Panc1 (cell line): Measurements from ENCODE around the gene ZP4. TPM values are rescaled to one million over a fixed set of nuclear protein-coding genes. Genes with fewer than 3 reads are reported as not detected.

ENCODE experiments used
- ATAC-seq: fragments of 200-7000 bp; cut with Tn5 transposase; 2 replicates; pipeline ENCODE4 v1.9.1; 2020; ENCODE audit warnings: mild to moderate bottlenecking, moderate library complexity
- BruUV-seq: library from RNA; stranded (reverse); fragments of 400-500 nt; replicated peaks from 2 replicates; lab custom pipeline; 2021; lab: Mats Ljungman, UMichigan
- CTCF ChIA-PET: fragments of 300-600 bp; sonication (Branson Sonifier 250); formaldehyde crosslinking; loops from one replicate; lab custom pipeline; 2022; ENCODE audit warnings: antibody characterized with exemption; lab: Charles Lee
- POLR2A ChIA-PET: fragments of 300-600 bp; sonication (Branson Sonifier 250); formaldehyde crosslinking; loops from one replicate; lab custom pipeline; 2022; ENCODE audit warnings: antibody characterized with exemption; lab: Charles Lee
- DNase-seq: peaks from one replicate; pipeline ENCODE4 v3.0.0-alpha.2; 2010; ENCODE audit warnings: low read depth, low spot score
- H3K27ac ChIP-seq: 2 replicates; pipeline ENCODE4 v1.5.1; 2011; ENCODE audit warnings: mild to moderate bottlenecking, low read length, inconsistent platforms
- H3K27me3 ChIP-seq: fragments of 200-500 bp; sonication (Bioruptor generic); 2 replicates; pipeline ENCODE4 v1.6.0; 2014; ENCODE audit warnings: low read length, inconsistent platforms; ENCODE audit not compliant: control insufficient read depth, insufficient read depth
- H3K36me3 ChIP-seq: fragments of 200-500 bp; sonication (Bioruptor generic); 2 replicates; pipeline ENCODE4 v1.5.1; 2014; ENCODE audit warnings: inconsistent platforms, mild to moderate bottlenecking, low read length, moderate library complexity; ENCODE audit not compliant: control insufficient read depth, insufficient read depth
- H3K4me1 ChIP-seq: 2 replicates; pipeline ENCODE4 v1.5.1; 2011; ENCODE audit warnings: inconsistent platforms, mild to moderate bottlenecking, low read length, moderate library complexity; ENCODE audit not compliant: control insufficient read depth, insufficient read depth
- H3K4me3 ChIP-seq, 2 experiments: 2 replicates each; pipeline ENCODE4 v1.5.1; 2011 to 2012; ENCODE audit warnings: low read depth in 2 of 2, low read length in 2 of 2, mild to moderate bottlenecking in 2 of 2, inconsistent platforms in 1 of 2, moderate library complexity in 1 of 2
- H3K9me3 ChIP-seq: fragments of 200-500 bp; sonication (Bioruptor generic); 2 replicates; pipeline ENCODE4 v1.5.1; 2014; ENCODE audit warnings: low read depth, mild to moderate bottlenecking, inconsistent platforms, low read length, moderate library complexity; ENCODE audit not compliant: control insufficient read depth, insufficient read depth
- CTCF ChIP-seq: fragments of 450-650 bp; IDR thresholded peaks from 2 replicates; pipeline ENCODE4 v1.5.1; 2017; ENCODE audit warnings: mild to moderate bottlenecking
- POLR2AphosphoS5 ChIP-seq: IDR thresholded peaks from 2 replicates; pipeline ENCODE4 v1.6.1; 2012; ENCODE audit warnings: mild to moderate bottlenecking, low read depth, low read length, moderate library complexity
- REST ChIP-seq, 2 experiments: IDR thresholded peaks; 2 replicates each; pipeline ENCODE4 v1.6.1; 2011 to 2012; ENCODE audit warnings: low read depth in 2 of 2, control low read depth in 1 of 2, low read length in 1 of 2, mild to moderate bottlenecking in 1 of 2, moderate library complexity in 1 of 2; ENCODE audit not compliant: insufficient read depth in 1 of 2
- SIN3A ChIP-seq: IDR thresholded peaks from 2 replicates; pipeline ENCODE4 v1.6.1; 2012; ENCODE audit warnings: low read depth, mild to moderate bottlenecking, low read length, moderate library complexity, borderline replicate concordance; ENCODE audit not compliant: insufficient read depth
- TCF7L2 ChIP-seq: IDR thresholded peaks from 2 replicates; pipeline ENCODE4 v1.6.1; 2011; ENCODE audit warnings: mild to moderate bottlenecking, low read depth, low read length, inconsistent platforms
- in situ Hi-C: cut with HindIII; loops from 2 replicates; pipeline ENCODE4 v1.10.0; 2016; ENCODE audit warnings: low sequenced_read_pairs, low pct_unique_long_range_greater_than_20kb
- intact Hi-C: fragments of 100-400 bp; cut with micrococcal nuclease; formaldehyde crosslinking; loops from one replicate; pipeline ENCODE4 v1.10.0; 2022; ENCODE audit not compliant: unreplicated experiment
- total RNA-seq: library from RNA; stranded (reverse); gene quantifications from one replicate; pipeline ENCODE4 v1.2.1, GENCODE V29; 2021; ENCODE audit not compliant: unreplicated experiment

Gene ZP4
- total RNA-seq, 1 experiment from 2014 or later, result not detected

GRCh38 chr1:237891979-237892378 lies 1.3 kb upstream of the ZP4 start:
- no peaks in the 10 kb centered on the region for H3K36me3 ChIP-seq
- H3K27ac ChIP-seq, result no peak overlapping the region
- ATAC-seq (no peak), DNase-seq (no peak)
- no peaks in the 10 kb centered on the region for H3K4me1 ChIP-seq
- TF ChIP-seq TCF7L2, result no peak
- TF ChIP-seq SIN3A, result no peak
- no peak for TF ChIP-seq POLR2AphosphoS5
- no peak for TF ChIP-seq REST (IDR thresholded peaks at IDR 0.05; ENCODE audit: insufficient read depth in 1 of 2, low read depth in 2 of 2, low read length in 1 of 2)
- in situ Hi-C loops (no loop called here), intact Hi-C loops (no loop called here)
- H3K9me3 ChIP-seq, result no peaks in the 10 kb centered on the region
- no TSS peak for BruUV-seq
- POLR2A ChIA-PET, result no interaction called here
- H3K4me3 ChIP-seq, result no peak overlapping the region
- CTCF ChIA-PET, result no interaction called here
- no peaks in the 10 kb centered on the region for H3K27me3 ChIP-seq

- no peak for TF ChIP-seq TCF7L2
- TF ChIP-seq SIN3A, result no peak
- no peak for TF ChIP-seq POLR2AphosphoS5
- no peak for TF ChIP-seq REST (IDR thresholded peaks at IDR 0.05; ENCODE audit: insufficient read depth in 1 of 2, low read depth in 2 of 2, low read length in 1 of 2)
- TF ChIP-seq CTCF, result no peak
- DNase-seq, result no peak
- Histone ChIP-seq H3K4me1 (no peaks in the 10 kb centered on the region), H3K9me3 (no peaks in the 10 kb centered on the region), H3K27me3 (no peaks in the 10 kb centered on the region), H3K36me3 (no peaks in the 10 kb centered on the region), H3K27ac (no peak overlapping the region), H3K4me3 (no peak overlapping the region)
- ChIA-PET CTCF (no interaction called here), POLR2A (no interaction called here)
- intact Hi-C loops, result no loop called here
- ATAC-seq, result no peak
- no TSS peak for BruUV-seq
- in situ Hi-C loops, result no loop called here
Observed at GRCh38 chr1:237891266-237891665, 544 bp upstream of the ZP4 start.
